ENCODE results near the gene FAM24B. TPM values are rescaled to one million over a fixed set of nuclear protein-coding genes. Genes with fewer than 3 reads are reported as not detected.
"Not testable (repeated sequence)": the region's sequence is repeated elsewhere in the genome, so short reads cannot be mapped to it uniquely, and the experiment has no call there.

The FAM24B gene
- total RNA-seq, 1 experiment from 2014 or later, result 16.3 TPM

GRCh38 chr10:122882766-122883165 lies 3.4 kb upstream of the FAM24B start:
- Histone ChIP-seq H3K4me2 (ENCODE audit: low read depth, low read length, poor library complexity, severe bottlenecking) (no peak overlapping the region), H3K9me3 (ENCODE audit: low read length) (no peaks in the 10 kb centered on the region), H3K9me2 (replicated peaks; ENCODE audit: insufficient read depth, low read length) (no peaks in the 10 kb centered on the region), H3K79me2 (ENCODE audit: low read length) (peaks cover 24% of the 10 kb centered on the region), H2AFZ (ENCODE audit: low read length) (no peak overlapping the region), H4K20me1 (ENCODE audit: insufficient read depth, low read depth, low read length) (no peaks in the 10 kb centered on the region), H3K4me3 (ENCODE audit: low read length) (no peak overlapping the region), H3K4me1 (ENCODE audit: low read length) (peaks cover 11% of the 10 kb centered on the region), H3K36me3 (ENCODE audit: insufficient read depth, low read length) (0 out of 2 replicates have a peak, but pooled peaks cover 2% of the 10 kb centered on the region), H3K27me3 (ENCODE audit: low read length) (no peaks in the 10 kb centered on the region), H3K27ac (ENCODE audit: low read length) (no peak overlapping the region), H3K9ac (ENCODE audit: low read length) (no peak overlapping the region)
- DNase-seq, result no peak

- peaks cover 12% of the 10 kb centered on the region for H3K4me1 ChIP-seq (ENCODE audit: low read length)
- no peaks in the 10 kb centered on the region for H4K20me1 ChIP-seq (ENCODE audit: insufficient read depth, low read depth, low read length)
- peaks cover 6% of the 10 kb centered on the region; the same call in 1 of the 2 replicates for H3K36me3 ChIP-seq (ENCODE audit: insufficient read depth, low read length)
- H3K4me3 ChIP-seq (ENCODE audit: low read length), result peak overlapping the region; percentile 79
- H3K9me3 ChIP-seq (ENCODE audit: low read length), result no peaks in the 10 kb centered on the region
- H3K4me2 ChIP-seq (ENCODE audit: low read depth, low read length, poor library complexity, severe bottlenecking), result peak overlapping the region; percentile 80
- no peaks in the 10 kb centered on the region for H3K9me2 ChIP-seq (replicated peaks; ENCODE audit: insufficient read depth, low read length)
- peaks cover 63% of the 10 kb centered on the region for H3K79me2 ChIP-seq (ENCODE audit: low read length)
- peak overlapping the region; percentile 42; the same call in 1 of the 2 replicates for H3K27ac ChIP-seq (ENCODE audit: low read length)
- no peaks in the 10 kb centered on the region for H3K27me3 ChIP-seq (ENCODE audit: low read length)
- H2AFZ ChIP-seq (ENCODE audit: low read length), result peak overlapping the region; percentile 27; the same call in 1 of the 2 replicates
- DNase-seq, result peak; percentile 50
- H3K9ac ChIP-seq (ENCODE audit: low read length), result peak overlapping the region; percentile 85
These were observed 512 bp downstream of the FAM24B start for GRCh38 chr10:122878799-122879338.

- no peak for DNase-seq
- no peak overlapping the region for H3K9ac ChIP-seq (ENCODE audit: low read length)
- H3K27me3 ChIP-seq (ENCODE audit: low read length), result no peaks in the 10 kb centered on the region
- H3K36me3 ChIP-seq (ENCODE audit: insufficient read depth, low read length), result peaks cover 6% of the 10 kb centered on the region; the same call in 1 of the 2 replicates
- H3K9me2 ChIP-seq (replicated peaks; ENCODE audit: insufficient read depth, low read length), result no peaks in the 10 kb centered on the region
- H3K4me3 ChIP-seq (ENCODE audit: low read length), result no peak overlapping the region
- H3K9me3 ChIP-seq (ENCODE audit: low read length), result no peaks in the 10 kb centered on the region
- H3K4me1 ChIP-seq (ENCODE audit: low read length), result peaks cover 12% of the 10 kb centered on the region
- no peak overlapping the region for H2AFZ ChIP-seq (ENCODE audit: low read length)
- H3K4me2 ChIP-seq (ENCODE audit: low read depth, low read length, poor library complexity, severe bottlenecking), result no peak overlapping the region
- H4K20me1 ChIP-seq (ENCODE audit: insufficient read depth, low read depth, low read length), result no peaks in the 10 kb centered on the region
- H3K79me2 ChIP-seq (ENCODE audit: low read length), result peaks cover 74% of the 10 kb centered on the region
- H3K27ac ChIP-seq (ENCODE audit: low read length), result no peak overlapping the region
These were observed 2.1 kb downstream of the FAM24B start for GRCh38 chr10:122877264-122877663.

DNA sequence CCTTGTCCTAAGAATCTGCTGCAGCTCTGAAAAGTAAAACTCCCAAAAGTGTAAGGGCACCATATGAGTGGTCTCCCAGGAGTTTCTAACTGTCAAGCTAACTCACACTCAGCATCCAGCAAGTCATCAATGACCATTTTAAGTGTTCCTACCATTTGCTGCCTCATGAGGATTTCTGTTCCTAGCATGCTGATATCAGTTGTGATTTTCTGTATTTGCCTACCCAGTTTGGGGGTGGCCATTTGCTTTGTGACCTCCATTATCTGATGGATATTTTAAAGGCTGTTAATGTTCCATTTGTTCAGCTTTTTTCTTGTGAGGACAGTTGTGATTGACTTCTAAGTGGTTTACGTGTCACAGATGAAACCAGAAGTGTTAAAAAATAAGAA lies 2.9 kb downstream of the FAM24B start:
- Histone ChIP-seq H2AFZ (ENCODE audit: low read length) (no peak overlapping the region), H3K27me3 (ENCODE audit: low read length) (no peaks in the 10 kb centered on the region), H3K79me2 (ENCODE audit: low read length) (peaks cover 74% of the 10 kb centered on the region), H3K4me3 (ENCODE audit: low read length) (no peak overlapping the region), H3K9me3 (ENCODE audit: low read length) (no peaks in the 10 kb centered on the region), H3K4me1 (ENCODE audit: low read length) (peaks cover 12% of the 10 kb centered on the region), H3K9me2 (replicated peaks; ENCODE audit: insufficient read depth, low read length) (no peaks in the 10 kb centered on the region), H4K20me1 (ENCODE audit: insufficient read depth, low read depth, low read length) (no peaks in the 10 kb centered on the region), H3K9ac (ENCODE audit: low read length) (no peak overlapping the region), H3K4me2 (ENCODE audit: low read depth, low read length, poor library complexity, severe bottlenecking) (no peak overlapping the region), H3K36me3 (ENCODE audit: insufficient read depth, low read length) (peaks cover 6% of the 10 kb centered on the region; the same call in 1 of the 2 replicates), H3K27ac (ENCODE audit: low read length) (no peak overlapping the region)
- no peak for DNase-seq

GRCh38 chr10:122875843-122876466 lies 3.4 kb downstream of the FAM24B start:
- H3K79me2 ChIP-seq (ENCODE audit: low read length), result peaks cover 74% of the 10 kb centered on the region
- H3K27ac ChIP-seq (ENCODE audit: low read length), result no peak overlapping the region
- no peak overlapping the region for H2AFZ ChIP-seq (ENCODE audit: low read length)
- no peak overlapping the region for H3K9ac ChIP-seq (ENCODE audit: low read length)
- no peaks in the 10 kb centered on the region for H3K27me3 ChIP-seq (ENCODE audit: low read length)
- no peak overlapping the region for H3K4me3 ChIP-seq (ENCODE audit: low read length)
- peaks cover 6% of the 10 kb centered on the region; the same call in 1 of the 2 replicates for H3K36me3 ChIP-seq (ENCODE audit: insufficient read depth, low read length)
- no peaks in the 10 kb centered on the region for H4K20me1 ChIP-seq (ENCODE audit: insufficient read depth, low read depth, low read length)
- DNase-seq, result no peak
- H3K9me2 ChIP-seq (replicated peaks; ENCODE audit: insufficient read depth, low read length), result no peaks in the 10 kb centered on the region
- H3K4me2 ChIP-seq (ENCODE audit: low read depth, low read length, poor library complexity, severe bottlenecking), result no peak overlapping the region
- peaks cover 10% of the 10 kb centered on the region for H3K4me1 ChIP-seq (ENCODE audit: low read length)
- no peaks in the 10 kb centered on the region for H3K9me3 ChIP-seq (ENCODE audit: low read length)

- H3K4me1 ChIP-seq (ENCODE audit: low read length); DNase-seq; H3K4me2 ChIP-seq (ENCODE audit: low read depth, low read length, poor library complexity, severe bottlenecking); H3K9me2 ChIP-seq (replicated peaks; ENCODE audit: insufficient read depth, low read length); H2AFZ ChIP-seq (ENCODE audit: low read length); H4K20me1 ChIP-seq (ENCODE audit: insufficient read depth, low read depth, low read length); H3K4me3 ChIP-seq (ENCODE audit: low read length); H3K27me3 ChIP-seq (ENCODE audit: low read length); H3K9me3 ChIP-seq (ENCODE audit: low read length); H3K27ac ChIP-seq (ENCODE audit: low read length); H3K36me3 ChIP-seq (ENCODE audit: insufficient read depth, low read length); H3K9ac ChIP-seq (ENCODE audit: low read length): not testable (repeated sequence)
- peaks cover 44% of the 10 kb centered on the region for H3K79me2 ChIP-seq (ENCODE audit: low read length)
These were observed 7.4 kb downstream of the FAM24B start for GRCh38 chr10:122871947-122872346.

GRCh38 chr10:122868768-122869167 lies 10.6 kb downstream of the FAM24B start:
- not testable (repeated sequence) for H3K9me3 ChIP-seq (ENCODE audit: low read length)

DNA sequence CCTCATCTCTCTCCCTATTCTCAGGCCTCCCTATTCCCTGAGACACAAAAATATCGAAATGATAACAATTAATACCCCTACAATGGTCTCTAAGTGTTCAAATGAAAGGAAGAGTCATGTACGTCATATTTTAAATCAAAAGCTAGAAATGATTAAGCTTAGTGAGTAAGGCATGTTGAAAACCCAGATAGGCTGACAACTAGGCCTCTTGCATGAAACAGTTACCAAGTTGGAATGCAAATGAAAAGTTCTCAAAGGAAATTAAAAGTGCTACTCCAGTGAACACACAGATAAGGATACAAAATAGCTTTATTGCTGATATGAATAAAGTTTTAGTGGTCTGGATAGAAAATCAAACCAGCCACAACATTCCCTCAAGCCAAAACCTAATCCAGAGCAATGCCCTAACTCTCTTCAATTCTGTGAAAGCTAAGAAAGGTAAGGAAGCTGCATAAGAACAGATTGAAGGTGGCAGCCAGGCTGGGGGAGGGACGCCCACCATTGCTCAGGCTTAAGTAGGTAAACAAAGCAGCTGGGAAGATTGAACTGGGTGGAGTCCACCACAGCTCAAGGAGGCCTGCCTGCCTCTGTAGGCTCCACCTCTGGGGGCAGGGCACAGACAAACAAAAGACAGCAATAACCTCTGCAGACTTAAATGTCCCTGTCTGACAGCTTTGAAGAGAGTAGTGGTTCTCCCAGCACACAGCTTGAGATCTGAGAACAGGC lies 12.5 kb downstream of the FAM24B start:
- not testable (repeated sequence) for H3K9ac ChIP-seq (ENCODE audit: low read length); H3K36me3 ChIP-seq (ENCODE audit: insufficient read depth, low read length); H3K4me2 ChIP-seq (ENCODE audit: low read depth, low read length, poor library complexity, severe bottlenecking); H3K27ac ChIP-seq (ENCODE audit: low read length); H3K9me2 ChIP-seq (replicated peaks; ENCODE audit: insufficient read depth, low read length); DNase-seq; H4K20me1 ChIP-seq (ENCODE audit: insufficient read depth, low read depth, low read length); H3K27me3 ChIP-seq (ENCODE audit: low read length); H3K4me1 ChIP-seq (ENCODE audit: low read length); H2AFZ ChIP-seq (ENCODE audit: low read length); H3K9me3 ChIP-seq (ENCODE audit: low read length); H3K4me3 ChIP-seq (ENCODE audit: low read length)
- peaks cover 52% of the 10 kb centered on the region for H3K79me2 ChIP-seq (ENCODE audit: low read length)

More at GRCh38 chr10:122868768-122869167, 10.6 kb downstream of the FAM24B start:
- DNase-seq; H3K36me3 ChIP-seq (ENCODE audit: insufficient read depth, low read length); H3K4me1 ChIP-seq (ENCODE audit: low read length); H3K27me3 ChIP-seq (ENCODE audit: low read length); H4K20me1 ChIP-seq (ENCODE audit: insufficient read depth, low read depth, low read length); H3K27ac ChIP-seq (ENCODE audit: low read length); H3K9me2 ChIP-seq (replicated peaks; ENCODE audit: insufficient read depth, low read length); H3K9ac ChIP-seq (ENCODE audit: low read length); H2AFZ ChIP-seq (ENCODE audit: low read length); H3K4me2 ChIP-seq (ENCODE audit: low read depth, low read length, poor library complexity, severe bottlenecking); H3K4me3 ChIP-seq (ENCODE audit: low read length): not testable (repeated sequence)
- H3K79me2 ChIP-seq (ENCODE audit: low read length), result peaks cover 44% of the 10 kb centered on the region
